SU-DHL-6 (cell line): Measurements from ENCODE around the gene CXADR.

Source experiments
- H2AFZ ChIP-seq: fragments of 200-600 bp; sonication (generic); 2 replicates; pipeline ENCODE4 v1.6.1; 2014; ENCODE audit warnings: low read depth, mild to moderate bottlenecking, moderate library complexity, mixed read lengths, antibody characterized with exemption, low read length; ENCODE audit not compliant: severe bottlenecking
- H3F3A ChIP-seq: fragments of 200-600 bp; shearing (Covaris generic); 2 replicates; pipeline ENCODE4 v1.6.0; 2016; ENCODE audit warnings: antibody characterized with exemption, mild to moderate bottlenecking; ENCODE audit not compliant: insufficient read depth
- H3K27ac ChIP-seq: fragments of 200-600 bp; sonication (generic); 2 replicates; pipeline ENCODE4 v1.5.1; 2016; ENCODE audit warnings: low read depth, mild to moderate bottlenecking, low read length, moderate library complexity, mixed read lengths
- H3K27me3 ChIP-seq: fragments of 200-600 bp; sonication (generic), shearing (Covaris generic); 2 replicates; pipeline ENCODE4 v1.6.0; 2014; ENCODE audit warnings: mild to moderate bottlenecking, low read length
- H3K36me3 ChIP-seq: fragments of 200-600 bp; sonication (generic); 2 replicates; pipeline ENCODE4 v1.6.1; 2014; ENCODE audit warnings: mild to moderate bottlenecking, low read length, mixed read lengths
- H3K4me2 ChIP-seq: fragments of 300-600, 200-600 bp; shearing (Covaris generic), sonication (generic); 2 replicates; pipeline ENCODE4 v1.6.0; 2014; ENCODE audit warnings: low read length, low read depth, mild to moderate bottlenecking; ENCODE audit not compliant: poor library complexity, severe bottlenecking
- H3K4me3 ChIP-seq: fragments of 200-600 bp; sonication (generic); 2 replicates; pipeline ENCODE4 v1.5.1; 2014; ENCODE audit warnings: antibody characterized with exemption, low read length, mild to moderate bottlenecking, mixed read lengths; ENCODE audit not compliant: insufficient read depth, poor library complexity, severe bottlenecking
- H3K79me2 ChIP-seq: fragments of 200-600 bp; sonication (generic); 2 replicates; pipeline ENCODE4 v1.6.1; 2014; ENCODE audit warnings: mild to moderate bottlenecking, low read length, moderate library complexity; ENCODE audit not compliant: insufficient read depth
- H3K9ac ChIP-seq: fragments of 200-600 bp; sonication (generic); 2 replicates; pipeline ENCODE4 v1.7.0; 2014; ENCODE audit warnings: mild to moderate bottlenecking, low read length
- H3K9me2 ChIP-seq: fragments of 200-600 bp; sonication (generic); replicated peaks from 2 replicates; pipeline ENCODE4 v1.6.1; 2014; ENCODE audit warnings: low read length; ENCODE audit not compliant: insufficient read depth
- H3K9me3 ChIP-seq: fragments of 200-600 bp; sonication (generic); 2 replicates; pipeline ENCODE4 v1.6.1; 2014; ENCODE audit warnings: low read length, mixed read lengths; ENCODE audit not compliant: insufficient read depth
- H4K20me1 ChIP-seq: fragments of 200-600 bp; sonication (generic); 2 replicates; pipeline ENCODE4 v1.6.1; 2014; ENCODE audit warnings: low read depth, mild to moderate bottlenecking, antibody characterized with exemption, low read length, moderate library complexity, mixed read lengths
- EZH2phosphoT487 ChIP-seq: fragments of 200-600 bp; sonication (generic), shearing (Covaris generic); conservative IDR thresholded peaks from 2 replicates; pipeline ENCODE4 v1.6.1; 2018; ENCODE audit warnings: mild to moderate bottlenecking, antibody characterized with exemption, low read length, moderate library complexity, mixed read lengths
- TF ChIP-seq, protein P1 (sequence below): fragments of 200-600 bp; sonication (generic); IDR thresholded peaks from one replicate; pipeline ENCODE4 v1.5.1; 2017; ENCODE audit warnings: antibody characterized with exemption, mild to moderate bottlenecking, low read length, moderate library complexity; ENCODE audit not compliant: insufficient read depth, poor library complexity, severe bottlenecking

The CXADR gene

DNA sequence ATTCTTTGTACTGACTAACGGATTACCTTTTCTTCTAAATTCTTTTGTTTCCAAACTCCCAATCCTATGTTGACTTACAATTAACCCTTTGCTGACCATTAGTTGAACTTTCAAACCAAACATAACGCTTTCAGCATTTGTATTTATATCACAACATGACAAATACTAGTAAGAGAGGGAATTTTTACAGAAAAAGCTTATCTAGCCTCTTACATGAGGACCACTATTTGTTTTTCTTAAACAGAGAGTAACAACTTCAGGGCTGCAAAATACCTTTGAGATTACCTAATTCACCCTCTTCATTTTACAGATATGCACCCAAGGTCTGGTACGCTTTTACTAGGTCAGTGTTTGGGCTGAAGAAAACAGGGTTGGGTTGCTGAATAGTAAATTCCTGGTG is 45.0 kb upstream of the CXADR start:
- Histone ChIP-seq H4K20me1 (no peaks in the 10 kb centered on the region), H3K9me3 (no peaks in the 10 kb centered on the region), H3K36me3 (no peaks in the 10 kb centered on the region), H3K27ac (no peak overlapping the region), H2AFZ (no peak overlapping the region), H3K4me2 (no peak overlapping the region), H3K27me3 (no peaks in the 10 kb centered on the region), H3K4me3 (no peak overlapping the region), H3K9ac (no peak overlapping the region), H3K9me2 (no peaks in the 10 kb centered on the region), H3F3A (no peaks in the 10 kb centered on the region), H3K79me2 (no peaks in the 10 kb centered on the region)
- TF ChIP-seq EZH2phosphoT487 = no peak
- TF ChIP-seq, protein P1, sequence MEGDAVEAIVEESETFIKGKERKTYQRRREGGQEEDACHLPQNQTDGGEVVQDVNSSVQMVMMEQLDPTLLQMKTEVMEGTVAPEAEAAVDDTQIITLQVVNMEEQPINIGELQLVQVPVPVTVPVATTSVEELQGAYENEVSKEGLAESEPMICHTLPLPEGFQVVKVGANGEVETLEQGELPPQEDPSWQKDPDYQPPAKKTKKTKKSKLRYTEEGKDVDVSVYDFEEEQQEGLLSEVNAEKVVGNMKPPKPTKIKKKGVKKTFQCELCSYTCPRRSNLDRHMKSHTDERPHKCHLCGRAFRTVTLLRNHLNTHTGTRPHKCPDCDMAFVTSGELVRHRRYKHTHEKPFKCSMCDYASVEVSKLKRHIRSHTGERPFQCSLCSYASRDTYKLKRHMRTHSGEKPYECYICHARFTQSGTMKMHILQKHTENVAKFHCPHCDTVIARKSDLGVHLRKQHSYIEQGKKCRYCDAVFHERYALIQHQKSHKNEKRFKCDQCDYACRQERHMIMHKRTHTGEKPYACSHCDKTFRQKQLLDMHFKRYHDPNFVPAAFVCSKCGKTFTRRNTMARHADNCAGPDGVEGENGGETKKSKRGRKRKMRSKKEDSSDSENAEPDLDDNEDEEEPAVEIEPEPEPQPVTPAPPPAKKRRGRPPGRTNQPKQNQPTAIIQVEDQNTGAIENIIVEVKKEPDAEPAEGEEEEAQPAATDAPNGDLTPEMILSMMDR = no peak

DNA sequence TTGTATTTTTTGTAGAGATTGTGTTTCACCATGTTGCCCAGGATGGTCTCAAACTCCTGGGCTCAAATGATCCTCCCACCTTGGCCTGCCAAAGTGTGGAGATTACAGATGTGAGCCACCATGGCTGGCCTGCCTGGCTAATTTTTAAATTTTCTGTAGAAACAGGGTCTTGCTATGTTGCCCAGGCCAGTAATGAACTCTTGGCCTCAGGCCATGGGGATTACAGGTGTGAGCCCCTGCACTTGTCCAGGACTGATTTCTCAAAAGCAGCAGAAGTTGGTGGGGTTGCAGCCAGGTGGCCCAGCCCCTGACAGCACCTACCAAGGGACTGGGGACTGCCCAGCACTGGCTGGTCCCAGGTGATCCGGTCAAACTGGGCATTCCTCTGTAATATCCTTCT is 44.1 kb upstream of the CXADR start:
- Histone ChIP-seq H2AFZ (no peak overlapping the region), H3F3A (no peaks in the 10 kb centered on the region)
- TF ChIP-seq EZH2phosphoT487 = no peak
- TF ChIP-seq, protein P1 = no peak

DNA sequence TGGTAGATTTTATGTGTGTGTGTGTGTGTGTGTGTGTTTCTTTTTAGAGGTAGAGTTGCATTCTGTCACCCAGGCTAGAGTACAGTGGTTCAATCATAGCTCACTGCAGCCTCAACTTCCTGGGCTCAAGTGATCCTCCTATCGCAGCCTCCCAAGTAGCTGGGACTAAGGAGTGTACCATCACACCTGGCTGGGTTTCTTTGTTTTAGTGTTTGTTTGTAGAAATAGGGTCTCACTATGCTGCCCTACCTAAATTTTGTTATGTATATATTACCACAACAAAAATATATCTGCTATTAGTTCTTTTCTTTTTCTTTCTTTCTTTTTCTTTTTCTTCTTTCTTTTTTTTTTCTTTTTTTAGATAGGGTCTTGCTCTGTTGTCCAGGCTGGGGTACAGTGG is 43.1 kb upstream of the CXADR start:
- Histone ChIP-seq H4K20me1 (no peaks in the 10 kb centered on the region), H3K27ac (no peak overlapping the region), H3K4me3 (no peak overlapping the region), H3K4me2 (no peak overlapping the region), H3K27me3 (no peaks in the 10 kb centered on the region), H3K9ac (no peak overlapping the region), H3K9me2 (no peaks in the 10 kb centered on the region), H2AFZ (no peak overlapping the region), H3K79me2 (no peaks in the 10 kb centered on the region), H3K9me3 (no peaks in the 10 kb centered on the region), H3K36me3 (no peaks in the 10 kb centered on the region), H3F3A (no peaks in the 10 kb centered on the region)
- TF ChIP-seq EZH2phosphoT487 = no peak
- TF ChIP-seq, protein P1 = no peak

More for the DNA sequence above, 44.1 kb upstream of the CXADR start:
- Histone ChIP-seq H3K4me2 (no peak overlapping the region), H4K20me1 (no peaks in the 10 kb centered on the region), H3K4me3 (no peak overlapping the region), H3K36me3 (no peaks in the 10 kb centered on the region), H3K27ac (no peak overlapping the region), H3K27me3 (no peaks in the 10 kb centered on the region), H3K9me3 (no peaks in the 10 kb centered on the region), H3K9me2 (no peaks in the 10 kb centered on the region), H3K79me2 (no peaks in the 10 kb centered on the region), H3K9ac (no peak overlapping the region)

DNA sequence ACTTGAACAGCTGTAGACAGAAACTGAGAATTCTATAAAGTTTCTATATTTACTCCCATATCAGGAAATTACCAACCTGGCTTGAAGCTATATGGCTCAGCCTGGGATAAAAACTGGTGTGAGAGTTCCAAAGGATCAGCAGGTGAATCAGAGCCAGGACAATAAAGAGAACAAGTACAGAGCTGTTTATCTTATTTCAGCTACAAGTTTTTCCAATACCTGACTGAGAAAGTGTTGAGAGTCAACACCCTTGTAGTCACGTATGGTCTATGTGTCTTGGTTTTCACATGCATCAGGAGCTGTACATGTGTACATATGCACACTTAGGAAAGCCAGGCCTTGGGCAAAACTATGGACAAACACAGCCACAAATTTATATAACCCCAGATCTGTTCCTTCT is 40.7 kb upstream of the CXADR start:
- H3K9me3 ChIP-seq = no peaks in the 10 kb centered on the region
- no peaks in the 10 kb centered on the region for H3K79me2 ChIP-seq
- no peak overlapping the region for H2AFZ ChIP-seq
- H3K9ac ChIP-seq = no peak overlapping the region
- no peak for TF ChIP-seq EZH2phosphoT487
- TF ChIP-seq, protein P1 = no peak
- H4K20me1 ChIP-seq = no peaks in the 10 kb centered on the region
- H3K4me3 ChIP-seq = no peak overlapping the region
- H3K4me2 ChIP-seq = no peak overlapping the region
- H3K27me3 ChIP-seq = no peaks in the 10 kb centered on the region
- no peaks in the 10 kb centered on the region for H3F3A ChIP-seq
- H3K9me2 ChIP-seq = no peaks in the 10 kb centered on the region
- H3K36me3 ChIP-seq = no peaks in the 10 kb centered on the region
- H3K27ac ChIP-seq = no peak overlapping the region
